ENCODE measurements around the gene LY6G6C. TPM values are rescaled to one million over a fixed set of nuclear protein-coding genes. Genes with fewer than 3 reads are reported as not detected.

Gene LY6G6C
- total and polyA plus RNA-seq, 2 of the 13 experiments (the other 11 are each of a cell fraction or from before 2014, with no cell fraction given), result 0.15 TPM; not detected in 1

DNA sequence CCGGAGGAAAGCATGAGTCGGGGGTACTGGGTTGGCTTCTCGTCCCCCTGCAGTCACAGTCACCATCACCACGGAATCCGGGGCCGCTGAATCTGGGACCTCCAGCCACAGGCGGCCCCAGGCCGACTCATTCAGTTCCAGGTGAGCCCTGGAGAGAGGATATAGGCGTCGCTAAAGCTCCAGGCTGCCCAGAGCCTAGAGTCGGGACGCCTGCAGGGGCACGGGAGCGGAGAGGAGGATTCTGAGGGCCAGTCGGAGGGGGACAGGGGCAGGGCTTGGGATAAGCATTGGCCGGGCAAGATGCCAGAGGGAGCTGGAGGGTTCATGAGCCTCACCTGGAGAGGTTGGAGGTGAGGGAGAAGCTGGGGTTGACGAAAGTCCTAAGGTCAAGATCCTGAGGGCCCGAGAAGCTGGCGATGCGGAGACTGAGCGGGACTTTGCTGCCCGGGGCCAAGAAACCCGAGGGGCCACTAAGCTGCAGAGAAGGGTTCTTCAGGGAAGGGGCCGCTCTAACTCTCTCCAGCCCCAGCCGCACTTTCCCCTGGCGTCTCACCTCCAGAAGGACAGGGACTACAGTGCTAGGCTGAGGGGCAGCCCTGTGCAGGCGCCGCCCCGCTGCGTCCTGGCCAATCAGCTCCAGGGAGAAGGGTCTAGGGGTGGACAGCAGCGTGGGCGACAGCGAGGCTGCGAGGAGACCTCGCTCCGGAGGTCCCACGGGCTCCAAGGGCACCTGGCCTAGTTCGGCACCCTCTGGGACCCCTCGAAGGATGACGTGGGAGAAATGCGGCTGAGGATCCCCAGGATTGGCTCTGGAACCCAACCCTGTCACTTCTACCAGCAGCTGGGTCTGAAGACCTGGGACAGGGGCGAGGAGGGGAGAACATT, 44.6 kb upstream of the LY6G6C start (continued):
- TF ChIP-seq NFKB2 (CRISPR knock-in tag; IDR thresholded peaks at IDR 0.05; ENCODE audit: borderline replicate concordance) (peak; percentile 84; the same call in 1 of the 2 replicates), FOXC1 (CRISPR knock-in tag; IDR thresholded peaks at IDR 0.05; ENCODE audit: borderline replicate concordance) (0 out of 2 replicates have a peak, but pooled peaks have one; percentile 44), ZBTB40 (IDR thresholded peaks at IDR 0.05) (no peak), ZBTB40 (CRISPR knock-in tag; IDR thresholded peaks at IDR 0.05) (0 out of 2 replicates have a peak, but pooled peaks have one; percentile 22), ZNF619 (CRISPR knock-in tag; IDR thresholded peaks at IDR 0.05) (no peak), DNMT1 (CRISPR knock-in tag; IDR thresholded peaks at IDR 0.05) (no peak), ZNF333 (CRISPR knock-in tag; IDR thresholded peaks at IDR 0.05; ENCODE audit: borderline replicate concordance) (0 out of 2 replicates have a peak, but pooled peaks have one; percentile 15), ZNF605 (CRISPR knock-in tag; IDR thresholded peaks at IDR 0.05) (peak; percentile 84), REST (IDR thresholded peaks at IDR 0.05; ENCODE audit: borderline replicate concordance in 1 of 2, low read depth in 1 of 2, low read length in 2 of 2) (no peak), ZNF713 (CRISPR knock-in tag; IDR thresholded peaks at IDR 0.05) (peak; percentile 72; the same call in 1 of the 2 replicates), KLF15 (CRISPR knock-in tag; IDR thresholded peaks at IDR 0.05; ENCODE audit: borderline replicate concordance) (0 out of 2 replicates have a peak, but pooled peaks have one; percentile 51), ZSCAN31 (CRISPR knock-in tag; IDR thresholded peaks at IDR 0.05; ENCODE audit: low read depth) (peak; percentile 82)
- TF ChIP-seq, protein P1, sequence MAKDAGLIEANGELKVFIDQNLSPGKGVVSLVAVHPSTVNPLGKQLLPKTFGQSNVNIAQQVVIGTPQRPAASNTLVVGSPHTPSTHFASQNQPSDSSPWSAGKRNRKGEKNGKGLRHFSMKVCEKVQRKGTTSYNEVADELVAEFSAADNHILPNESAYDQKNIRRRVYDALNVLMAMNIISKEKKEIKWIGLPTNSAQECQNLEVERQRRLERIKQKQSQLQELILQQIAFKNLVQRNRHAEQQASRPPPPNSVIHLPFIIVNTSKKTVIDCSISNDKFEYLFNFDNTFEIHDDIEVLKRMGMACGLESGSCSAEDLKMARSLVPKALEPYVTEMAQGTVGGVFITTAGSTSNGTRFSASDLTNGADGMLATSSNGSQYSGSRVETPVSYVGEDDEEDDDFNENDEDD (CRISPR knock-in tag; IDR thresholded peaks at IDR 0.05; ENCODE audit: borderline replicate concordance), result peak; percentile 69; the same call in 1 of the 2 replicates

All from HepG2 (cell line).